Hematopoietic multipotent progenitor cell treated with erythropoietin and hydrocortisone succinate and interleukin-3 and kit ligand, for 8 days (in vitro differentiated cells): ENCODE measurements around the gene DSCAML1.
A peak's percentile ranks its signal among the peaks of the same experiment; 100 is the strongest.

Experiments
- DNase-seq: peaks from one replicate; pipeline ENCODE4 v3.0.0-alpha.2; 2015

Gene DSCAML1

GRCh38 chr11:117831661-117832415 lies 34.8 kb upstream of the DSCAML1 start:
- no peak for DNase-seq

GRCh38 chr11:117830674-117831351 lies 33.8 kb upstream of the DSCAML1 start:
- no peak for DNase-seq

GRCh38 chr11:117830072-117830471 lies 33.1 kb upstream of the DSCAML1 start:
- no peak for DNase-seq

GRCh38 chr11:117829369-117829725 lies 32.3 kb upstream of the DSCAML1 start:
- DNase-seq: no peak

- DNase-seq: no peak
Observed at GRCh38 chr11:117828611-117829368, 31.8 kb upstream of the DSCAML1 start.

GRCh38 chr11:117827521-117828511 lies 30.8 kb upstream of the DSCAML1 start:
- no peak for DNase-seq

GRCh38 chr11:117826832-117827231 lies 29.8 kb upstream of the DSCAML1 start:
- DNase-seq: no peak

- DNase-seq: no peak
Observed at GRCh38 chr11:117826190-117826570, 29.2 kb upstream of the DSCAML1 start.

GRCh38 chr11:117825538-117826189 lies 28.6 kb upstream of the DSCAML1 start:
- DNase-seq: no peak

GRCh38 chr11:117824571-117825537 lies 27.8 kb upstream of the DSCAML1 start, which contains the start of gene FXYD2:
Gene FXYD2 (minus strand): TSS chr11:117824744. CDS start chr11:117824678, 66 bp downstream.
- DNase-seq: no peak

GRCh38 chr11:117823946-117824420 lies 27.0 kb upstream of the DSCAML1 start:
- DNase-seq: no peak

- DNase-seq: peak; percentile 30
Observed at GRCh38 chr11:117823294-117823945, 26.4 kb upstream of the DSCAML1 start.

GRCh38 chr11:117822074-117823033 lies 25.3 kb upstream of the DSCAML1 start:
- no peak for DNase-seq

- no peak for DNase-seq
Observed at GRCh38 chr11:117821431-117821830, 24.4 kb upstream of the DSCAML1 start.

GRCh38 chr11:117820516-117820915 lies 23.5 kb upstream of the DSCAML1 start:
- DNase-seq: no peak

GRCh38 chr11:117820071-117820470 lies 23.1 kb upstream of the DSCAML1 start:
- no peak for DNase-seq

- DNase-seq: peak; percentile 40
Observed at GRCh38 chr11:117819096-117820040, 22.4 kb upstream of the DSCAML1 start.
